ENCODE data around the gene POLR2I. TPM values are rescaled to one million over a fixed set of nuclear protein-coding genes. Genes with fewer than 3 reads are reported as not detected.

POLR2I gene
- total and polyA plus RNA-seq, 11 donors, result 80.4 to 180 (median 107) TPM

DNA sequence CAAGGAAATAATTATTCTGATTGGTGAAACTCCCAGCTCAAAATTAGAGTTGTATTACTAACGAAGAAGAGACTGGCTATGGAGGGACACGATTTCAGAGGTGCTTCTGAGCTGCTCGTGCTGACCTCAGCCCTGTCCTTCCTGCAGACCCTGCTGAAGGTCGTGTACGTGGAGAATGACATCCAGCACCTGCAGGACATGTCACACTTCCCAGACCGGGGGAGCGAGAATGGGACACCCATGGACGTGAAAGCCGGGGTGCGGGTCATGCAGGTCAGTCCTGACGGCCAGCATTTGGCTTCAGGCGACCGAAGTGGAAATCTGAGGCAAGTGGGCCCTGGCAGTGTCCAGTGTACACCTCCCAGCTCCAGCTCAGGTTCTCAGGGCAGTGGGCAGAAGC lies 31.8 kb downstream of the POLR2I start:
- H3K9me3 ChIP-seq, result no peaks in the 10 kb centered on the region
- peaks cover 0 to 3% (median 0%) of the 10 kb centered on the region in 12 donors for H3K4me1 ChIP-seq
- no peaks in the 10 kb centered on the region for H3K27me3 ChIP-seq
- 90 to 96% (median 93%) methylated on average over 13 of the region's 13 CpGs for WGBS, 4 donors
- H3K4me3 ChIP-seq, result no peak overlapping the region
- intact Hi-C loops (cut with DNase I), result no loop called here
- no peak for ATAC-seq
- no peak overlapping the region for H3K27ac ChIP-seq
- TF ChIP-seq POLR2A (IDR thresholded peaks at IDR 0.05), result no peak
- TF ChIP-seq, protein P1, sequence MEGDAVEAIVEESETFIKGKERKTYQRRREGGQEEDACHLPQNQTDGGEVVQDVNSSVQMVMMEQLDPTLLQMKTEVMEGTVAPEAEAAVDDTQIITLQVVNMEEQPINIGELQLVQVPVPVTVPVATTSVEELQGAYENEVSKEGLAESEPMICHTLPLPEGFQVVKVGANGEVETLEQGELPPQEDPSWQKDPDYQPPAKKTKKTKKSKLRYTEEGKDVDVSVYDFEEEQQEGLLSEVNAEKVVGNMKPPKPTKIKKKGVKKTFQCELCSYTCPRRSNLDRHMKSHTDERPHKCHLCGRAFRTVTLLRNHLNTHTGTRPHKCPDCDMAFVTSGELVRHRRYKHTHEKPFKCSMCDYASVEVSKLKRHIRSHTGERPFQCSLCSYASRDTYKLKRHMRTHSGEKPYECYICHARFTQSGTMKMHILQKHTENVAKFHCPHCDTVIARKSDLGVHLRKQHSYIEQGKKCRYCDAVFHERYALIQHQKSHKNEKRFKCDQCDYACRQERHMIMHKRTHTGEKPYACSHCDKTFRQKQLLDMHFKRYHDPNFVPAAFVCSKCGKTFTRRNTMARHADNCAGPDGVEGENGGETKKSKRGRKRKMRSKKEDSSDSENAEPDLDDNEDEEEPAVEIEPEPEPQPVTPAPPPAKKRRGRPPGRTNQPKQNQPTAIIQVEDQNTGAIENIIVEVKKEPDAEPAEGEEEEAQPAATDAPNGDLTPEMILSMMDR (IDR thresholded peaks at IDR 0.05), result no peak
- DNase-seq, result no peak
- H3K36me3 ChIP-seq, result peaks cover 0 to 30% (median 0%) of the 10 kb centered on the region in 9 donors

GRCh38 chr19:36081894-36082293 lies 32.8 kb downstream of the POLR2I start:
- Histone ChIP-seq H3K27me3 (no peaks in the 10 kb centered on the region), H3K27ac (no peak overlapping the region), H3K9me3 (no peaks in the 10 kb centered on the region), H3K36me3 (peaks cover 0 to 30% (median 0%) of the 10 kb centered on the region in 9 donors), H3K4me3 (no peak overlapping the region), H3K4me1 (peaks cover 0 to 3% (median 0%) of the 10 kb centered on the region in 12 donors)
- intact Hi-C loops (cut with DNase I), result no loop called here
- TF ChIP-seq, protein P1 (IDR thresholded peaks at IDR 0.05), result no peak
- no peak for TF ChIP-seq POLR2A (IDR thresholded peaks at IDR 0.05)
- ATAC-seq (no peak), DNase-seq (no peak)
- 83 to 95% (median 92%) methylated on average over 7 of the region's 7 CpGs for WGBS, 4 donors

DNA sequence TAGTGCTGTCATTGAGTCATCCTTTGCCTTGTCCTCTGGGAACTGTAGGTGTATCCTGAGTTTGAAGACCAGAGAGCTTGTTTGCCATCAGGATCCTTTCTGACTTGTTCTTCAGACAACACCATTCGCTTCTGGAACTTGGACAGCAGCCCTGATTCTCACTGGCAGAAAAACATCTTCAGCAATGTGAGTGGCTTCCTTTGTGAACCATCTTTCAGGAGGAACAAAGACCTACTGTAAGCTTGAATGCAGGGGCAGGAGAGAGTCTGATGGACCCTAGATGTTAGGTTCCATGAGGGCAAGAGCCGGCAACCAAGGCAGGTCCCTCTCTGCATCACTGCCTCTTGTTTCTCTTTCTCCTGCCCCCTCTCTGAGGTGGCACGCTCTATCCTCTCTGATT lies 33.3 kb downstream of the POLR2I start:
- no peak overlapping the region for H3K27ac ChIP-seq
- intact Hi-C loops (cut with DNase I), result no loop called here

DNA sequence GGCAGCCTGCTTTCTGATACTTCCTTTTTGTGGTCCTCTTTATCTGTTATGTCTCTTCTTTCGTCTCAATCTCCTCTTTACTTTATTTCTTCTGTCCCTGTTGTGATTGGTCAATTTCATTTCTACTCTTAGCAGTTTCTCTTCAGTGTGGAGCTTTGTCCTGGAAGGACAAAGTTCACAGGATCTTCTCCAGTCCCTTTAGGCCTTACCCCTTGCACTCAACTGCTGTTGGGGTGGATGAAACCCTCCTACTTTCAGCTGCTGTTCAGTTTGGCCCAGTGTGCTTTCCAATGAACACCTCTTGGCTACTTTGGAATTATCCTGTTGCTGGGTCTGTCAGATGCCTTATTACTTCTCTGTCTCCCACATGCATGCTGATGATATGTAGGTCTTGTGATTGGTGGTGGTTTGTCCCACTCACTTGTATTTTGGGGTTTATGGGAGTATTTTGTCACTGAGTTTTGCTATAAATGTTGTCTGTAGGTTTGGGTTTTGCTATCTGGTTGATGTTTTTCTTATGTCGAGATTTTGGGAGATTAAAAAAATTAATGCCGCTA lies 35.2 kb downstream of the POLR2I start:
- DNase-seq, result no peak
- WGBS, 4 donors, result 93 to 97% (median 95%) methylated on average over 3 of the region's 3 CpGs
- no peak overlapping the region for H3K27ac ChIP-seq
- ATAC-seq, result no peak
- H3K27me3 ChIP-seq, result no peaks in the 10 kb centered on the region
- TF ChIP-seq, protein P1 (IDR thresholded peaks at IDR 0.05), result no peak
- no peak for TF ChIP-seq POLR2A (IDR thresholded peaks at IDR 0.05)
- peaks cover 0 to 30% (median 0%) of the 10 kb centered on the region in 9 donors for H3K36me3 ChIP-seq
- H3K4me1 ChIP-seq, result peaks cover 0 to 3% (median 0%) of the 10 kb centered on the region in 12 donors
- no peak overlapping the region for H3K4me3 ChIP-seq
- intact Hi-C loops (cut with DNase I), result no loop called here
- H3K9me3 ChIP-seq, result no peaks in the 10 kb centered on the region

More for the DNA sequence above, 33.3 kb downstream of the POLR2I start:
- TF ChIP-seq, protein P1 (IDR thresholded peaks at IDR 0.05), result no peak
- WGBS, 4 donors, result 60 to 75% (median 68%) methylated on average over 3 of the region's 3 CpGs
- Histone ChIP-seq H3K4me3 (no peak overlapping the region), H3K27me3 (no peaks in the 10 kb centered on the region), H3K4me1 (peaks cover 0 to 3% (median 0%) of the 10 kb centered on the region in 12 donors), H3K9me3 (no peaks in the 10 kb centered on the region), H3K36me3 (peaks cover 0 to 30% (median 0%) of the 10 kb centered on the region in 9 donors)
- DNase-seq, result no peak
- ATAC-seq, result no peak

Data from heart left ventricle (tissue), 16 donors.